Keratinocyte (primary cell): ENCODE results near the gene B3GNT3. TPM values are rescaled to one million over a fixed set of nuclear protein-coding genes. Genes with fewer than 3 reads are reported as not detected.

Experiments used
- DNase-seq: peaks from one replicate; pipeline ENCODE4 v3.0.0-alpha.2; 2011; ENCODE audit warnings: low read depth, missing footprints, low spot score
- FAIRE-seq: peaks from 2 replicates; lab custom pipeline; 2011; peaks lifted over from hg19 to GRCh38; lab: Jason Lieb, UNC
- H2AFZ ChIP-seq: 2 replicates; pipeline ENCODE4 v1.6.0; 2012; ENCODE audit warnings: low read length, control low read depth, inconsistent platforms; ENCODE audit not compliant: control insufficient read depth
- H3K27ac ChIP-seq: 2 replicates; pipeline ENCODE4 v1.5.1; 2011; ENCODE audit warnings: low read length; ENCODE audit not compliant: control insufficient read depth, insufficient read depth
- H3K27me3 ChIP-seq: 3 replicates; pipeline ENCODE4 v1.6.0; 2011; ENCODE audit warnings: low read length; ENCODE audit not compliant: control insufficient read depth, insufficient read depth; ENCODE audit errors: extremely low read depth
- H3K36me3 ChIP-seq, 2 experiments: 2 replicates in 1 of 2; 3 replicates in 1 of 2; pipeline ENCODE4 v1.5.1; 2011; ENCODE audit warnings: low read length in 2 of 2, mild to moderate bottlenecking in 1 of 2; ENCODE audit not compliant: control insufficient read depth in 2 of 2, insufficient read depth in 2 of 2; ENCODE audit errors: extremely low read depth in 1 of 2
- H3K4me1 ChIP-seq: 3 replicates; pipeline ENCODE4 v1.5.1; 2011; ENCODE audit warnings: low read length; ENCODE audit not compliant: control insufficient read depth, insufficient read depth; ENCODE audit errors: extremely low read depth
- H3K4me2 ChIP-seq: 3 replicates; pipeline ENCODE4 v1.6.0; 2011; ENCODE audit warnings: low read depth, low read length; ENCODE audit not compliant: control insufficient read depth, insufficient read depth; ENCODE audit errors: extremely low read depth
- H3K4me3 ChIP-seq, 3 experiments: fragments of 200-600 bp in 1 of 3; sonication (generic) in 1 of 3; 2 replicates in 2 of 3; 3 replicates in 1 of 3; pipeline ENCODE4 v1.5.1; 2011 to 2016; ENCODE audit warnings: low read length in 3 of 3, mild to moderate bottlenecking in 3 of 3, control low read depth in 2 of 3, inconsistent platforms in 1 of 3, low read depth in 1 of 3, mixed read lengths in 1 of 3, mixed run types in 1 of 3, moderate library complexity in 1 of 3; ENCODE audit not compliant: control insufficient read depth in 2 of 3, insufficient read depth in 2 of 3; ENCODE audit errors: extremely low read depth in 1 of 3
- H3K79me2 ChIP-seq: 2 replicates; pipeline ENCODE4 v1.6.0; 2012; ENCODE audit warnings: low read length; ENCODE audit not compliant: control insufficient read depth, insufficient read depth
- H3K9ac ChIP-seq: 3 replicates; pipeline ENCODE4 v1.6.0; 2011; ENCODE audit warnings: low read length; ENCODE audit not compliant: control insufficient read depth, insufficient read depth; ENCODE audit errors: extremely low read depth
- H3K9me1 ChIP-seq: 3 replicates; pipeline ENCODE4 v1.6.0; 2011; ENCODE audit warnings: low read length; ENCODE audit not compliant: control insufficient read depth, insufficient read depth; ENCODE audit errors: extremely low read depth
- H3K9me3 ChIP-seq: 2 replicates; pipeline ENCODE4 v1.5.1; 2012; ENCODE audit warnings: low read depth, low read length; ENCODE audit not compliant: control insufficient read depth
- H4K20me1 ChIP-seq: 3 replicates; pipeline ENCODE4 v1.6.0; 2011; ENCODE audit warnings: low read length; ENCODE audit not compliant: control insufficient read depth, insufficient read depth; ENCODE audit errors: extremely low read depth
- EZH2 ChIP-seq: IDR thresholded peaks from one replicate; pipeline ENCODE4 v1.6.1; 2012; ENCODE audit warnings: inconsistent platforms, mild to moderate bottlenecking, low read length, moderate library complexity
- dilution Hi-C: fragments of 300-500 bp; cut with MboI; formaldehyde crosslinking; loops from one replicate; pipeline ENCODE4 v1.7.0; 2020; ENCODE audit warnings: low sequenced_read_pairs; ENCODE audit not compliant: extremely low pct_ligation_motif_present
- polyA plus RNA-seq, 5 experiments: library from polyadenylated mRNA; depleted of rRNA in 3 of 5; stranded (reverse) in 3 of 5; stranded (forward) in 1 of 5; unstranded in 1 of 5; fragments of >200 nt; gene quantifications; 1 replicate in 1 of 5; 2 replicates in 3 of 5; 3 replicates in 1 of 5; pipeline versions ENCODE4 v1.2.1 to v1.2.3, GENCODE V29; 2011 to 2012; ENCODE audit warnings: missing spikeins in 2 of 5, low read depth in 1 of 5, low replicate concordance in 1 of 5
- TF ChIP-seq, protein P1 (sequence below), 3 experiments: IDR thresholded peaks in 1 of 3; conservative IDR thresholded peaks in 1 of 3; optimal IDR thresholded peaks in 1 of 3; 2 replicates in 2 of 3; 3 replicates in 1 of 3; pipeline versions ENCODE3 to v1.5.1; 2011; ENCODE audit warnings: low read length in 3 of 3, mild to moderate bottlenecking in 3 of 3, moderate library complexity in 2 of 3, control low read depth in 1 of 3, inconsistent platforms in 1 of 3; ENCODE audit not compliant: insufficient read depth in 2 of 3; ENCODE audit errors: extremely low read depth in 1 of 3

The B3GNT3 gene
- polyA plus RNA-seq, 1 donor (not counting 4 experiments of a cell fraction or from before 2014, with no cell fraction given): 4.4 TPM

DNA sequence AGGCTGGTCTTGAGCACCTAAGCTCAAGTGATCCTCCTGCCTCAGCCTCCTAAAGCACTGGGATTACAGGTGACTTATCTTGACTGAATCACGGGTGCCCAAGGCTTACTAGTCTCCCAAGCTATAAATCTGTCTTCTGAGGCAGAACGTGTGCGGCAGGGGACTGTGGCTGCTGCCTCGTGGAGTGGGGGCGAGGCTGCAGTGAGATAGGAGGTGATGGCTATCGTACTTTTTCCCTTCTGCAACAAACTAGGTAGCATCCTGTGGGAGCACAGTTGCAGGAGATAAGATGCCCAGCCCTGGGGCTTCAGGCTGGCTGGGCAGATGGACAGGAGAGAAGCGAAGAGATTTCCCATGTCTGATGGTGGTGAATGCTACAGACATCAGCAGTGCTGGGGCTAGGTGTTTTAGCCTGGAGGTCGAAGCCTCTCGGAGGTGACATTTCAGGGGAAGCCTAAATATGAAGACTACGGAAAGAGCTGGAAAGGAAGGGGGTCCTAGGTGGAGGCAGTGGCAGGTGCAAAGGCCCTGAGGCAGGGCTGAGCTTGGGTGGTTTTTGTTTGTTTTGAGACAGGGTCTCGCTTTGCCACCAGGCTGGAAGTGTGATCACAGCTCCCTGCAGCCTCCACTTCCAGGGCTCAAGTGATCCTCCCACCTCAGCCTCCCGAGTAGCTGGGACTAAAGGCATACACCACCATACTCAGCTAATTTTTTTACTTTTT, 7.4 kb downstream of the B3GNT3 start:
- Histone ChIP-seq H3K27ac (no peak overlapping the region), H3K4me2 (no peak overlapping the region), H4K20me1 (no peaks in the 10 kb centered on the region), H3K9me1 (no peaks in the 10 kb centered on the region), H3K4me3 (no peak overlapping the region), H3K4me1 (peaks cover 9% of the 10 kb centered on the region), H3K27me3 (no peaks in the 10 kb centered on the region), H3K79me2 (peaks cover 2% of the 10 kb centered on the region), H3K9ac (no peak overlapping the region), H2AFZ (no peak overlapping the region), H3K9me3 (no peaks in the 10 kb centered on the region), H3K36me3 (no peaks in the 10 kb centered on the region)
- FAIRE-seq: no peak
- no peak for DNase-seq
- TF ChIP-seq, protein P1, sequence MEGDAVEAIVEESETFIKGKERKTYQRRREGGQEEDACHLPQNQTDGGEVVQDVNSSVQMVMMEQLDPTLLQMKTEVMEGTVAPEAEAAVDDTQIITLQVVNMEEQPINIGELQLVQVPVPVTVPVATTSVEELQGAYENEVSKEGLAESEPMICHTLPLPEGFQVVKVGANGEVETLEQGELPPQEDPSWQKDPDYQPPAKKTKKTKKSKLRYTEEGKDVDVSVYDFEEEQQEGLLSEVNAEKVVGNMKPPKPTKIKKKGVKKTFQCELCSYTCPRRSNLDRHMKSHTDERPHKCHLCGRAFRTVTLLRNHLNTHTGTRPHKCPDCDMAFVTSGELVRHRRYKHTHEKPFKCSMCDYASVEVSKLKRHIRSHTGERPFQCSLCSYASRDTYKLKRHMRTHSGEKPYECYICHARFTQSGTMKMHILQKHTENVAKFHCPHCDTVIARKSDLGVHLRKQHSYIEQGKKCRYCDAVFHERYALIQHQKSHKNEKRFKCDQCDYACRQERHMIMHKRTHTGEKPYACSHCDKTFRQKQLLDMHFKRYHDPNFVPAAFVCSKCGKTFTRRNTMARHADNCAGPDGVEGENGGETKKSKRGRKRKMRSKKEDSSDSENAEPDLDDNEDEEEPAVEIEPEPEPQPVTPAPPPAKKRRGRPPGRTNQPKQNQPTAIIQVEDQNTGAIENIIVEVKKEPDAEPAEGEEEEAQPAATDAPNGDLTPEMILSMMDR (optimal IDR thresholded peaks at IDR 0.05 in 1 of 3, IDR thresholded peaks at IDR 0.05 in 1 of 3, conservative IDR thresholded peaks at IDR 0.05 in 1 of 3; ENCODE audit: extremely low read depth in 1 of 3, insufficient read depth in 2 of 3, low read length in 3 of 3): no peak
- TF ChIP-seq EZH2: no peak
- dilution Hi-C loops: no loop called here

DNA sequence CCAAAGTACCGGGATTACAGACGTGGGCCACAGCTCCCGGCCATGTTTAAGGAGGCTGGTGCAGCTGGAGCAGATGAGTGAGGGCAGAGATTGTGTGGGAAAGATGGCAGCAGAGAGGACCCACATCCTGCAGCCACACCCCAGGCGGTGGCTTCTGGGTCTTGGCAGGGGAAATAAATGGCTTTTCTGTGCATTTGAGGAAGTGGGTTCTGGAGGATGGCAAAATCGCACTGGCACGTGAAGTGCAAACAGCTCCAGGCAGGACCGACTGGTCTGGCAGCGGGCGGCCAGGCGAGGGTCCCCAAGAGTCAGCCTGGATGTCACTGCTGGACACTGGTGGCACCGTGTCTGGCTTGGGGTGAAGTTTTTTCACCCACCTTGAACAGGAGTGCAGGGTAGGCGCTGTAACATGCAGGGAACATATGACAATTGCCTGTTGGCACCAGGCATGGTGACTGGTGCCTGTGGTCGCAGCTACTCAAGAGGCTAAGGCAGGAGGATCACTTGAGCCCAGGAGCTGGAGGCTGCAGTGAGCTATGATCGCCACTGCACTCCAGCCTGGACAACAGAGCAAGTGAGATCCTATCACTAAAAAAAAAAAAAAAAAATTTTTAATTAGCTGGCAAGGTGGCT, 8.4 kb downstream of the B3GNT3 start:
- Histone ChIP-seq H3K27ac (no peak overlapping the region), H3K9me1 (no peaks in the 10 kb centered on the region), H3K4me2 (no peak overlapping the region), H3K9me3 (no peaks in the 10 kb centered on the region), H3K9ac (no peak overlapping the region), H3K4me3 (no peak overlapping the region), H3K27me3 (no peaks in the 10 kb centered on the region), H3K36me3 (peaks cover 0 to 2% of the 10 kb centered on the region in 2 experiments), H2AFZ (no peak overlapping the region), H4K20me1 (no peaks in the 10 kb centered on the region), H3K79me2 (no peaks in the 10 kb centered on the region), H3K4me1 (no peaks in the 10 kb centered on the region)
- no peak for FAIRE-seq
- dilution Hi-C loops: no loop called here
- DNase-seq: no peak
- no peak for TF ChIP-seq EZH2
- TF ChIP-seq, protein P1 (optimal IDR thresholded peaks at IDR 0.05 in 1 of 3, IDR thresholded peaks at IDR 0.05 in 1 of 3, conservative IDR thresholded peaks at IDR 0.05 in 1 of 3; ENCODE audit: extremely low read depth in 1 of 3, insufficient read depth in 2 of 3, low read length in 3 of 3): no peak
